Fibroblast of pulmonary artery (primary cell): ENCODE measurements around the gene IRX1.

ENCODE experiments used
- DNase-seq: peaks from one replicate; pipeline ENCODE4 v3.0.0-alpha.2; 2010; ENCODE audit warnings: low read depth
- H3K4me3 ChIP-seq: replicated peaks from 2 replicates; pipeline ENCODE4 v1.5.1; 2011; ENCODE audit warnings: low read depth, mild to moderate bottlenecking, control low read depth, low read length, moderate library complexity
- CTCF ChIP-seq: IDR thresholded peaks from 2 replicates; pipeline ENCODE4 v1.5.1; 2011; ENCODE audit warnings: mild to moderate bottlenecking, control low read depth, low read length, inconsistent platforms; ENCODE audit errors: missing control alignments

Gene IRX1

DNA sequence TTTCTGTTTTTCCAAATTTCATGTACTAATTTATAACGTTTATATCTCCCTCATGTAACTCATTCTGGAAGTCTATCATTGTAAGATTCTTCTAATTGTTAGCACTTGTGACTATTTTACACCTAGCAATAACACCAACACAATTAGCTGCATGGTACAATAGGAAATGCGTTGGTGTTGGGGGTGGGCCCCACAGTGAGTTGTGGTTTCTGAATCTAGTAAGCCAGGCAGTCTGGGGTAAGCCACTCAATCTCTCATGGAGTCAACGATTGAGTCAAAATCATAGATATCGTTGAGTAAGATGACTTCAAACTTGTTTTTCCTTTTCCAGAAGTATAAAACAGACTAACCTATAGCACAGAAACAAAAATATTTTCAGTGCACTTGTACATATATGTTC, 30.0 kb downstream of the IRX1 start:
- no peak overlapping the region for H3K4me3 ChIP-seq
- no peak for TF ChIP-seq CTCF
- no peak for DNase-seq

- no peak for DNase-seq
- TF ChIP-seq CTCF, result no peak
- H3K4me3 ChIP-seq, result no peak overlapping the region
Observed at GRCh38 chr5:3634061-3634460, 38.4 kb downstream of the IRX1 start.

DNA sequence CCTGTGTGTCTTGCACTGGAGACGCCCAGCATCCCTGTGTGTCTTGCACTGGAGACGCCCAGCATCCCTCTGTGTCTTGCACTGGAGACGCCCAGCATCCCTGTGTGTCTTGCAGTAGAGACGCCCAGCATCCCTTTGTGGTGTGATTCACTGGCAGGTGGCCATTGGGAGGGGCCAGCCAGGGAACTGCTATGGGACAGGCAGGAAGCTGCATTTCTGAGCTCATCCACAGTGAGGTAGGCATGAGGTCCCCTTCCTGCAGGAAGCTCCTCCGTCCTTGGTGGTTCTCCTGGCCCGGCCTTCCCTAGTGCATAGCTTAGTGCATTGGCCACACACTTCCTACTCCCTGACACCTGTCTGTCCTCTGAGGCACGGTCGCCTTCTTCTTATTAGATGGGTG, 43.5 kb downstream of the IRX1 start:
- no peak overlapping the region for H3K4me3 ChIP-seq
- no peak for DNase-seq
- no peak for TF ChIP-seq CTCF

GRCh38 chr5:3642231-3642630, 46.6 kb downstream of the IRX1 start:
- no peak for DNase-seq
- H3K4me3 ChIP-seq, result no peak overlapping the region
- TF ChIP-seq CTCF, result no peak

GRCh38 chr5:3650320-3650719, 54.7 kb downstream of the IRX1 start:
- no peak overlapping the region for H3K4me3 ChIP-seq
- no peak for TF ChIP-seq CTCF

DNA sequence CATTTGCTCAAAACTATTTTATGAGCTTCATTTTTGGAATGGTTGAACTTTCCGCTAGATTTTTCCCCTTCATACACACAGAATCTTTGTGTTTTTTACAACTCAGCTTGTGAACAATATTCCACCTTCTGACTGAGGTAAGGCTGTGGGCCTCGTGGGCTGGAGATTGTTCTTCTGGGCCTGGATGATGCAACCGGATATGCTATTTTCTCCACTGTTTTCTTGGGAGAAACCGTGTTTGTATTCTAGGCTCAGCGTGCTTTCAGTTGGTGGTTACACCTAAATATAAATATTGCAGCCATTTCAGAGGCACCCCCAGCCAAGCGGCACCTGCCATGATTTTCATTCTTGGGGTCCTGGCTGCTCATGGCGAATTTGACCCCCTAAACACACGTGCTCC, 55.2 kb downstream of the IRX1 start:
- TF ChIP-seq CTCF, result no peak
- H3K4me3 ChIP-seq, result no peak overlapping the region
- no peak for DNase-seq

More at GRCh38 chr5:3650320-3650719, 54.7 kb downstream of the IRX1 start:
- DNase-seq, result no peak
